GM12864 (cell line): ENCODE data around the gene EVI5.
"Not testable (repeated sequence)": the region's sequence is repeated elsewhere in the genome, so short reads cannot be mapped to it uniquely, and the experiment has no call there.

ENCODE experiments used
- DNase-seq: peaks from one replicate; pipeline ENCODE4 v3.0.0-alpha.2; 2011; ENCODE audit warnings: low read depth
- H3K4me3 ChIP-seq: 2 replicates; pipeline ENCODE4 v1.5.1; 2011; ENCODE audit warnings: mild to moderate bottlenecking, low read depth, low read length, control low read depth
- TF ChIP-seq, protein P1 (sequence below): IDR thresholded peaks from 2 replicates; pipeline ENCODE4 v1.5.1; 2011; ENCODE audit warnings: low read depth, mild to moderate bottlenecking, moderate library complexity, low read length, control low read depth, inconsistent platforms; ENCODE audit errors: missing control alignments

The EVI5 gene

DNA sequence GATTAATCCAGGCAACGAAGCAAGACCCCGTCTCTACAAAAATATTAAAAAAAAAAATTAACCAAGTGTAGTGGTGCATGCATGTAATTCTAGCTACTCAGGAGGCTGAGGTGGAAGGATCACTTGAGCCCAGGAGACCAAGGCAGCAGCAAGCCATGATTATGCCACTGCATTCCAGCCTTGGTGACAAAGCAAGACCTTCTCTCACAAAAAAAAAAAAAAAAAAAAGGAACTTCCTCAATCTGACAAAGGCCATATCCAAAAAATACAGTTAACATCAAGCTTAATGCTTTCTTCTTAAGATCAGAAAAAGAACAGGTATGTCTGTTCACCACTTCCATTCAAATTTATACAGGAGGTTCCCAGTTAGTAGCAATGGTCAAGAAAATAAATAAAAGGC, 54.4 kb downstream of the EVI5 start:
- no peak for DNase-seq

DNA sequence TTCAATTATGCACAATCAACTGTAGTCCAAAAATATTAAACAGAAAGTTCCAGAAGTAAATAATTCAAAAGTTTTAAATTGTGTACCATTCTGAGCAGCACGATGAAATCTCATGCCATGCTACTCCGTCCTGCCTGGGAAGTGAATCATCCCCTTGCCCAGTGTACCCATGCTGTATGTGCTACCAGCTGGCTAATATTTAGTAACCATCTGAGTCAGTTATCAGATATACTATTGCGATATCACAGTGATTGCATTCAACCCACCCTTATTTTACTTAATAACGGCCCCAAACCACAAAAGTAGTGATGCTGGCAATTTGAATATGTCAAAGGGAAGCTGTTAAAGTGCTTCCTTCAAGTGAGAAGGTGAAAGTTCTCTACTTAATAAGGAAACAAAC, 56.2 kb downstream of the EVI5 start:
- DNase-seq = no peak
- TF ChIP-seq, protein P1, sequence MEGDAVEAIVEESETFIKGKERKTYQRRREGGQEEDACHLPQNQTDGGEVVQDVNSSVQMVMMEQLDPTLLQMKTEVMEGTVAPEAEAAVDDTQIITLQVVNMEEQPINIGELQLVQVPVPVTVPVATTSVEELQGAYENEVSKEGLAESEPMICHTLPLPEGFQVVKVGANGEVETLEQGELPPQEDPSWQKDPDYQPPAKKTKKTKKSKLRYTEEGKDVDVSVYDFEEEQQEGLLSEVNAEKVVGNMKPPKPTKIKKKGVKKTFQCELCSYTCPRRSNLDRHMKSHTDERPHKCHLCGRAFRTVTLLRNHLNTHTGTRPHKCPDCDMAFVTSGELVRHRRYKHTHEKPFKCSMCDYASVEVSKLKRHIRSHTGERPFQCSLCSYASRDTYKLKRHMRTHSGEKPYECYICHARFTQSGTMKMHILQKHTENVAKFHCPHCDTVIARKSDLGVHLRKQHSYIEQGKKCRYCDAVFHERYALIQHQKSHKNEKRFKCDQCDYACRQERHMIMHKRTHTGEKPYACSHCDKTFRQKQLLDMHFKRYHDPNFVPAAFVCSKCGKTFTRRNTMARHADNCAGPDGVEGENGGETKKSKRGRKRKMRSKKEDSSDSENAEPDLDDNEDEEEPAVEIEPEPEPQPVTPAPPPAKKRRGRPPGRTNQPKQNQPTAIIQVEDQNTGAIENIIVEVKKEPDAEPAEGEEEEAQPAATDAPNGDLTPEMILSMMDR = no peak

More for the DNA sequence above, 54.4 kb downstream of the EVI5 start:
- no peak overlapping the region for H3K4me3 ChIP-seq
- TF ChIP-seq, protein P1 = no peak

DNA sequence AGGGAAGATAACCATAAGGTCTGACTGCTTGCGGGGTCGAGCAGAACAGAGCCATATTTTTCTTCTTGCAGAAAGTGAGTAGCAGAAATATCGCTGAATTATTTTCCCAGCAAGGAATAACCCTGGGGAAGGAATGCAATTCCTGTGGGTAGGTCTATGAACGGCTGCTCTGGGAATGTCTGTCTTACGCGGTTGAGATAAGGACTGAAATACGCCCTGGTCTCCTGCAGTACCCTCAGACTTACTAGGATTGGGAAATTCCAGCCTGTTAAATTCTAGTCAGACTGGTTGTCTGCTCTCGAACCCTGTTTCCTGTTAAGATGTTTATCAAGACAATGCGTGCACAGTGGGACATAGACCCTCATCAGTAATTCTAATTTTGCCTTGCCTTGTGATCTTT, 61.2 kb downstream of the EVI5 start:
- DNase-seq, H3K4me3 ChIP-seq: not testable (repeated sequence)

More for the DNA sequence above, 56.2 kb downstream of the EVI5 start:
- H3K4me3 ChIP-seq = no peak overlapping the region

DNA sequence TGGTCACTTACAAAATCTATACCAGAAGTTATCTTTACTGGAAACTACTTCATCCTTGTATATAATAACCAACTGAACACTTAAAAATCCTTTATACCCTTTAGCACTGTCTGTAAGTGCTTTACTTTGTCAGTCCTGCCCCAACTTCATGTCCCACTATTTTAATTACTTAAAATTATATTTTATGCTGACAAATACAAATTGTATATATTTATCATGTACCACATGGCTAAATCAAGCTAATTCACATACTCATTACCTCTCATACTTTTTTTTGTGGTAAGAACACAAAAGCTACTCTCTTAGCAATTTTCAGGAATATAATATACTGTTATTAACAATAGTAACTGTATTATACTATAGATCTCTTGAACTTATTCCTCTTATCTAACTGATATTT, 63.0 kb downstream of the EVI5 start:
- TF ChIP-seq, protein P1 = no peak
- no peak overlapping the region for H3K4me3 ChIP-seq

DNA sequence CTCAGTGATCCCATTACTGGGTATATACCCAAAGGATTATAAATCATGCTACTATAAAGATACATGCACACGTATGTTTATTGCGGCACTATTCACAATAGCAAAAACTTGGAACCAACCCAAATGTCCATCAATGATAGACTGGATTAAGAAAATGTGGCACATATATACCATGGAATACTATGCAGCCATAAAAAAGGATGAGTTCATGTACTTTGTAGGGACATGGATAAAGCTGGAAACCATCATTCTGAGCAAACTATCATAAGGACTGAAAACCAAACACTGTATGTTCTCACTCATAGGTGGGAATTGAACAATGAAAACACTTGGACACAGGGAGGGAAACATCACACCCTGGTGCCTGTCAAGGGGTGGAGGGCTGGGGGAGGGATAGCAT, 63.8 kb downstream of the EVI5 start:
- DNase-seq, H3K4me3 ChIP-seq: not testable (repeated sequence)

More for the DNA sequence above, 63.0 kb downstream of the EVI5 start:
- no peak for DNase-seq

DNA sequence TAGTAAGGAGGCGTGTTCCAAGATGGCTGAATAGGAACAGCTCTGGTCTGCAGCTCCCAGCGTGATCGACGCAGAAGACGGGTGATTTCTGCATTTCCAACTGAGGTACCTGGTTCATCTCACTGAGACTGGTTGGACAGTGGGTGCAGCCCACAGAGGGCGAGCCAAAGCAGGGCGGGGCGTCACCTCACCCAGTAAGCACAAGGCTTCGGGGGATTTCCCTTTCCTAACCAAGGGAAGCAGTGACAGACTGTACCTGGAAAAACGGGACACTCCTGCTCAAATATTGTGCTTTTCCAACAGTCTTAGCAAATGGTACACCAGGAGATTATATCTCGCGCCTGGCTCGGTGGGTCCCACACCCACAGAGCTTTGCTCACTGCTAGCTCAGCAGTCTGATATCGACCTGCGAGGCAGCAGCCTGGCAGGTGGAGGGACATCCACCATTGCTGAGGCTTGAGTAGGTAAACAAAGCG, 69.4 kb downstream of the EVI5 start:
- H3K4me3 ChIP-seq = not testable (repeated sequence)

DNA sequence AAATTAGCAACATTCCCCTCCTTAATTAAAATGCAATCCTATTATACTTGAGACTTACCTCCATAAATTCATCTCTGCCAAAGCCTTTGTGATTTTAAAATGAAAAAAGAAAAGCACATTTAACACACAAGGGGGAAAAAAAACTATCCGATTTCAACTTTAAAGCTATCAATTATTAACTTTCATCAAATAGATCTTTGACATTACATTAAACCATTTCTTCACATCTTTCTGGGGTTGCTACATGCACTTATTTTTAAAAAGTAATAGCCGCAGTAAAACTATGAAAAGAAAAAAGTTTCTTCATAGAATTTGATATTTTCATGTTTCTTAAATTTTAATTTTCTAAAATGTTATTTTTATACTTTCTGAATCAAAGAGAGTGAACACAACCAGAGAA, 71.0 kb downstream of the EVI5 start:
- TF ChIP-seq, protein P1 = no peak
- no peak overlapping the region for H3K4me3 ChIP-seq
- no peak for DNase-seq

More for the DNA sequence above, 69.4 kb downstream of the EVI5 start:
- not testable (repeated sequence) for DNase-seq

DNA sequence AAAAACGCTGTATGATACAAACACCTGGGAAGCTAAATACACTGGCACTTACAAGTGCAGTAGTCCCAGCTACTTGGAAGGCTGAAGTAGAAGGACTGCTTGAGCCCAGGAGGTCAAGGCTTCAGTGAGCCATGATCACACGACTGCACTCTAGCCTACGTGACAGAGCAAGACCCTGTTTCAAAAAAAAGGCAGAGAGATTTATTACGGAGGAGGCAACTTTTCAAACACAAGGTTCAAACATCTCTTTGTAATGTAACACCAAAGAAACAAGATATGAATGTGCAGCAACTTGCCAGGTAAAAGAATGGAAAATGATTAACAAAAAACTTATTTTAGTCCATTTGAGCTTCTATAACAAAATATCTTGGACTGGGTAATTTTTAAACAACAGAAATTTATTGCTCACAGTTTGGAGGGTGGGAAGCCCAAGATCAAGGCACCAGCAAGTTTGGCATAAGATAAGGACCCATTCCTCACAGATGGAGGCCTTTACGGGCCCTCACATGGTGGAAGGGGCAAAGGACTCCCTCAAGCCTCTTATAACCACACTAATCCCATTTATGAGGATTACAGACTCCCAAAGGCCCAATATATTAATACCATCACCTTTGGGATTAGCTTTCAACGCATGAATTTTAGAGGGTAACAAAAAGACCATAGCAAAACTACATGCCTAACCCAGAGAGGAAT, 73.3 kb downstream of the EVI5 start:
- no peak for DNase-seq
- TF ChIP-seq, protein P1 = no peak
- H3K4me3 ChIP-seq = no peak overlapping the region

DNA sequence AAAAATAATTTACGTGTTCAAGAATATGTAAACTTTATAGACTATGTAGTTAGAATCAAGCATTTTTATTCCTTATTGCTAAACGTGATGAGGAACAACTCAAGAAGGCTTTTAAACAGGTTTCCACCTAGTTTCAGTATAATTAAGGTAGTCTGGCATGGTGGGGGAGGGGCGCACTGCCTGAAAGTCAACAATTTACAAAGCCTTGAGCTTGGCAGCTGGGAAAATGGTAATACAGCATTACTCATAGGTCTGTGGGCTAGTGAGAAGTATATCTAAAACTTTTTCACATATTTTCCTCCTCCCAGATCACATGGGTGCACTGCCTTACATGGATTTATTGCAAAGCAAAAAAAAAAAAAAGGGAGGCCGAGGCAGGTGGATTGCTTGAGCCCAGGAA, 75.2 kb downstream of the EVI5 start:
- no peak for DNase-seq
- TF ChIP-seq, protein P1 = no peak
- no peak overlapping the region for H3K4me3 ChIP-seq
